ENCODE measurements around the gene MAGI2. TPM values are rescaled to one million over a fixed set of nuclear protein-coding genes. Genes with fewer than 3 reads are reported as not detected.

The MAGI2 gene
- total RNA-seq, 6 experiments from 2014 or later = 1.2 to 4.0 (median 2.4) TPM

GRCh38 chr7:79377097-79377496 lies 76.4 kb downstream of the MAGI2 start:
- no peak overlapping the region for H3K4me3 ChIP-seq
- no peaks in the 10 kb centered on the region for H3K9me3 ChIP-seq
- intact Hi-C loops (cut with DNase I) = no loop called here
- no peaks in the 10 kb centered on the region for H3K4me1 ChIP-seq
- 78% methylated on average over 4 of the region's 4 CpGs for WGBS (ENCODE audit: insufficient coverage, low coverage, low lambda C conversion rate, missing lambda C conversion rate)
- no peak for DNase-seq
- no peaks in the 10 kb centered on the region for H3K36me3 ChIP-seq
- H3K27me3 ChIP-seq = no peaks in the 10 kb centered on the region
- H3K27ac ChIP-seq = no peak overlapping the region
- no peak for ATAC-seq
- TF ChIP-seq POLR2A (IDR thresholded peaks at IDR 0.05) = no peak
- no peak for TF ChIP-seq CTCF (IDR thresholded peaks at IDR 0.05)

GRCh38 chr7:79376299-79377025 lies 77.0 kb downstream of the MAGI2 start:
- DNase-seq (no peak), ATAC-seq (no peak)
- H3K4me3 ChIP-seq = no peak overlapping the region
- H3K36me3 ChIP-seq = no peaks in the 10 kb centered on the region
- TF ChIP-seq CTCF (IDR thresholded peaks at IDR 0.05) (no peak), POLR2A (IDR thresholded peaks at IDR 0.05) (no peak)
- no peaks in the 10 kb centered on the region for H3K4me1 ChIP-seq
- H3K27me3 ChIP-seq = no peaks in the 10 kb centered on the region
- H3K27ac ChIP-seq = no peak overlapping the region
- no peaks in the 10 kb centered on the region for H3K9me3 ChIP-seq
- intact Hi-C loops (cut with DNase I) = no loop called here
- WGBS (ENCODE audit: insufficient coverage, low coverage, low lambda C conversion rate, missing lambda C conversion rate) = 78% methylated on average over 5 of the region's 5 CpGs

GRCh38 chr7:79361214-79361613 lies 92.3 kb downstream of the MAGI2 start:
- Histone ChIP-seq H3K27ac (no peak overlapping the region), H3K4me1 (no peaks in the 10 kb centered on the region), H3K4me3 (no peak overlapping the region), H3K36me3 (no peaks in the 10 kb centered on the region), H3K27me3 (no peaks in the 10 kb centered on the region), H3K9me3 (no peaks in the 10 kb centered on the region)
- TF ChIP-seq CTCF (IDR thresholded peaks at IDR 0.05) = no peak
- WGBS (ENCODE audit: insufficient coverage, low coverage, low lambda C conversion rate, missing lambda C conversion rate) = 79% methylated on average over 2 of the region's 2 CpGs
- ATAC-seq = no peak
- DNase-seq = no peak
- intact Hi-C loops (cut with DNase I) = no loop called here

- no peak overlapping the region for H3K27ac ChIP-seq
- DNase-seq (no peak), ATAC-seq (no peak)
- WGBS (ENCODE audit: insufficient coverage, low coverage, low lambda C conversion rate, missing lambda C conversion rate) = 77% methylated on average over 1 of the region's 1 CpG
- H3K9me3 ChIP-seq = no peaks in the 10 kb centered on the region
- no peaks in the 10 kb centered on the region for H3K27me3 ChIP-seq
- intact Hi-C loops (cut with DNase I) = no loop called here
- H3K36me3 ChIP-seq = no peaks in the 10 kb centered on the region
- H3K4me1 ChIP-seq = no peaks in the 10 kb centered on the region
- TF ChIP-seq CTCF (IDR thresholded peaks at IDR 0.05) = no peak
- no peak for TF ChIP-seq POLR2A (IDR thresholded peaks at IDR 0.05)
- no peak overlapping the region for H3K4me3 ChIP-seq
These were observed 93.6 kb downstream of the MAGI2 start for GRCh38 chr7:79359827-79360226.
